GM23248 (cell line): Measurements from ENCODE around the gene LURAP1L.

Source experiments
- EZH2 ChIP-seq: fragments of 200-600 bp; sonication (generic); IDR thresholded peaks from 2 replicates; pipeline ENCODE4 v1.6.1; 2018; ENCODE audit warnings: antibody characterized with exemption, mild to moderate bottlenecking; ENCODE audit not compliant: insufficient read depth, poor library complexity, severe bottlenecking
- EZH2phosphoT487 ChIP-seq: fragments of 200-600 bp; sonication (generic); IDR thresholded peaks from 2 replicates; pipeline ENCODE4 v1.6.1; 2018; ENCODE audit warnings: antibody characterized with exemption, moderate library complexity, mild to moderate bottlenecking, low read depth; ENCODE audit not compliant: insufficient read depth

GRCh38 chr9:12790001-12790400, 15.2 kb downstream of the LURAP1L start:
- TF ChIP-seq EZH2 (no peak), EZH2phosphoT487 (no peak)
